Ishikawa (cell line): ENCODE data around the gene ANO7.

Experiments used
- CEBPB ChIP-seq: IDR thresholded peaks from 2 replicates; pipeline ENCODE4 v1.6.1; 2012
- CREB1 ChIP-seq: IDR thresholded peaks from 2 replicates; pipeline ENCODE4 v1.6.1; 2012; ENCODE audit warnings: low read depth
- EGR1 ChIP-seq: IDR thresholded peaks from 2 replicates; pipeline ENCODE4 v1.6.1; 2012
- EP300 ChIP-seq: IDR thresholded peaks from 2 replicates; pipeline ENCODE4 v1.6.1; 2012; ENCODE audit warnings: borderline replicate concordance
- FOXM1 ChIP-seq: IDR thresholded peaks from 2 replicates; pipeline ENCODE4 v1.6.1; 2012; ENCODE audit warnings: low read depth, borderline replicate concordance
- MAX ChIP-seq: IDR thresholded peaks from 2 replicates; pipeline ENCODE4 v1.6.1; 2012
- NFIC ChIP-seq: IDR thresholded peaks from 2 replicates; pipeline ENCODE4 v1.6.1; 2012
- RAD21 ChIP-seq: IDR thresholded peaks from 2 replicates; pipeline ENCODE4 v1.6.1; 2012; ENCODE audit warnings: low read depth
- REST ChIP-seq: IDR thresholded peaks from 2 replicates; pipeline ENCODE4 v1.6.1; 2012; ENCODE audit warnings: low read depth, mild to moderate bottlenecking
- TAF1 ChIP-seq: IDR thresholded peaks from 2 replicates; pipeline ENCODE4 v1.6.1; 2012; ENCODE audit warnings: low read depth, mild to moderate bottlenecking
- TCF12 ChIP-seq: IDR thresholded peaks from 2 replicates; pipeline ENCODE4 v1.6.1; 2012; ENCODE audit warnings: low read depth
- TEAD4 ChIP-seq: IDR thresholded peaks from 2 replicates; pipeline ENCODE4 v1.6.1; 2012
- USF1 ChIP-seq: IDR thresholded peaks from 2 replicates; pipeline ENCODE4 v1.6.1; 2012
- YY1 ChIP-seq: IDR thresholded peaks from 2 replicates; pipeline ENCODE4 v1.6.1; 2012; ENCODE audit warnings: low read depth
- ZBTB7A ChIP-seq: IDR thresholded peaks from 2 replicates; pipeline ENCODE4 v1.6.1; 2012; ENCODE audit warnings: low read depth

ANO7 gene

GRCh38 chr2:241260911-241261310 lies 72.4 kb downstream of the ANO7 start:
- TF ChIP-seq MAX (no peak), RAD21 (no peak), TEAD4 (no peak), EP300 (no peak), TCF12 (no peak), TAF1 (no peak), EGR1 (no peak), ZBTB7A (no peak), YY1 (no peak), FOXM1 (no peak), CREB1 (no peak), NFIC (no peak), USF1 (no peak)

- no peak for TF ChIP-seq NFIC
- TF ChIP-seq RAD21 = no peak
- no peak for TF ChIP-seq CREB1
- TF ChIP-seq YY1 = no peak
- no peak for TF ChIP-seq EP300
- TF ChIP-seq FOXM1 = no peak
Measured at GRCh38 chr2:241261628-241262027, 73.2 kb downstream of the ANO7 start.

GRCh38 chr2:241263061-241263460 lies 74.6 kb downstream of the ANO7 start:
- TF ChIP-seq CEBPB = no peak
- no peak for TF ChIP-seq NFIC
- TF ChIP-seq CREB1 = no peak
- TF ChIP-seq TEAD4 = no peak
- TF ChIP-seq EGR1 = no peak
- TF ChIP-seq REST = no peak

- TF ChIP-seq YY1 (no peak), REST (no peak), TAF1 (no peak), RAD21 (no peak), TCF12 (no peak), CEBPB (no peak), CREB1 (no peak), ZBTB7A (no peak), EGR1 (no peak), MAX (no peak), TEAD4 (no peak), FOXM1 (no peak), NFIC (no peak)
Measured at GRCh38 chr2:241265506-241265905, 77.0 kb downstream of the ANO7 start.

GRCh38 chr2:241267249-241268067 lies 79.0 kb downstream of the ANO7 start:
- TF ChIP-seq CREB1 (no peak), NFIC (no peak), TCF12 (no peak)

- no peak for TF ChIP-seq EGR1
- no peak for TF ChIP-seq NFIC
- TF ChIP-seq RAD21 = no peak
- no peak for TF ChIP-seq EP300
- TF ChIP-seq TEAD4 = no peak
- no peak for TF ChIP-seq CEBPB
- no peak for TF ChIP-seq MAX
- no peak for TF ChIP-seq TAF1
- no peak for TF ChIP-seq YY1
- no peak for TF ChIP-seq TCF12
- no peak for TF ChIP-seq FOXM1
- TF ChIP-seq ZBTB7A = no peak
- no peak for TF ChIP-seq CREB1
- no peak for TF ChIP-seq REST
Measured at GRCh38 chr2:241268306-241268705, 79.8 kb downstream of the ANO7 start.
